22Rv1 (cell line): Measurements from ENCODE around the gene RPP40.

Experiments used
- H3K27ac ChIP-seq: fragments of 450-650 bp; 2 replicates; pipeline ENCODE4 v1.5.1; 2017
- CTCF ChIP-seq: fragments of 450-650 bp; IDR thresholded peaks from 2 replicates; pipeline ENCODE4 v1.5.1; 2017; ENCODE audit warnings: mild to moderate bottlenecking
- ZFX ChIP-seq: fragments of 450-650 bp; IDR thresholded peaks from 2 replicates; pipeline ENCODE4 v1.6.1; 2017; ENCODE audit warnings: antibody characterized with exemption, borderline replicate concordance

RPP40 gene

DNA sequence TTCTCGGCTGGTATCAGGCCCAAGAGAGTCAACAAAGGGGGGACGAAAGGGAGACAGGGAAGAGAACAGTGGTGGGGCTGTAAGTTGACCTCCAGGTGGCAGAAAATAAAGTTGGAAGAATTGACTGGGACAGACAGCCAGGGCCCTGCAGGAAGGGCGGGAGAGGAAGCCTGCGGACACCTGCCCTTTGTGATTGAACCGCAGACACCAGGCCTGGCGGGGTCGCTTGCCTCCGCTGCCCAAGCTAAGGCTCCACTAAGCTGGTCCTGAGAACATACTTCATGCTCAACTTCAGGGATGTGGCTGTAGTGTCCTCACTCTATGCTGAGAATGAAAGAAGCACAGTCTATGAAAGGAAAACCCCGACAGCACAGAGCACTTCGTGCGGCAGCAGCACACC lies 53.8 kb downstream of the RPP40 start:
- H3K27ac ChIP-seq, result no peak overlapping the region
- TF ChIP-seq CTCF, result no peak
- TF ChIP-seq ZFX, result no peak

DNA sequence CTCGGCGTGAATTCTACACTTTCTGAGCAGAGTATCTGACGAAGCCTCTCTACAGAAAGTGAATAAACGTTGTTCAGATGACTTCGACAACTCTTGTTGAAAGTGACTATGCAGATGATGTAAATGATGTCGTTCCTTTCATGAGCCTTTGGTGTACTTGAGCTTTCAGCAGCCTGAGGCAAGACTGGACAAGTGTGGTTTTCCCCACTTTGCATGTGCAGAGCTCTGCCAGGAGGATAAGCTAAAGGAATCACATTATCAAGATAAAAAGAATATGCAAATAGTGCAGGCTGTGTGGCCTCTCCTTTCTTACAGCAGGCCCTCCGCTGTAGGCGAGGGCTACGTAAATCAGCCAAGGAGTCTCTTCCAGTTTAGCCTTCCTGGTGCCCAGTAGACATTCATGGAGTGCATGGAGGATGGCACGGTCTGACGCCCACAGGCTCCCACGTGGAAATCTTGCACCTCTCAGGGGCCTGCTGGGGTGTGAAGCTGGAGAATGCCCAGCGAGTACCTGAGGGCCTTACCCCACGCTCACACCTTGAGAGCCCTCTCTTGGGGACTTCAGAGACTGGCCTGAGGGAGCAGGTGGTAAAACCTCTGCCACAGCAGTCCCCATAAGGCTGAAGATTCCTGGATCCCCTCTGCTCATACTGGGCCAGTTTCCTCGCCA lies 54.9 kb downstream of the RPP40 start:
- no peak for TF ChIP-seq CTCF
- H3K27ac ChIP-seq, result no peak overlapping the region

GRCh38 chr6:4947716-4948115 lies 56.1 kb downstream of the RPP40 start:
- no peak overlapping the region for H3K27ac ChIP-seq
- TF ChIP-seq CTCF (no peak), ZFX (no peak)

DNA sequence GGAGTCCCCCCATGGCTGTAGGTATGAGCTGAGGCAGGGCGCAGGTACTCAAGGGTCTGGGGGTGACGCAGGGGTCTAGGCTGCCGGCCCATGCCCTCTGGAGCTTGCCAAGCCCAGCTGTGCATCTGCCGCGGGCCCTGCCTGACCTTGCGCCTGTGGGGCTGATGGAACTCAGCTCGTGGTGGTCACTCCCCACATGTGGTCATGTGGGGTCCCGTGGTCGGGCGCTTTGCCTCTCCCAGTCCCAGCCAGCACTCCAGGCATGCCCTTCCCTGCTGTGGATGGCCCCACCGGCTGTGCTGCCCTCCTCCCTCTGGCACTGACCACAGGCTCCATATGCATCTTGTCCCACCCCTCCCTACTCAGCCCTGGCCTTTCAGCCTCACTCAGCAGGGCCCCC lies 57.3 kb downstream of the RPP40 start:
- H3K27ac ChIP-seq, result no peak overlapping the region
- TF ChIP-seq CTCF (no peak), ZFX (no peak)
